ENCODE results near the gene ANK2.

DNA sequence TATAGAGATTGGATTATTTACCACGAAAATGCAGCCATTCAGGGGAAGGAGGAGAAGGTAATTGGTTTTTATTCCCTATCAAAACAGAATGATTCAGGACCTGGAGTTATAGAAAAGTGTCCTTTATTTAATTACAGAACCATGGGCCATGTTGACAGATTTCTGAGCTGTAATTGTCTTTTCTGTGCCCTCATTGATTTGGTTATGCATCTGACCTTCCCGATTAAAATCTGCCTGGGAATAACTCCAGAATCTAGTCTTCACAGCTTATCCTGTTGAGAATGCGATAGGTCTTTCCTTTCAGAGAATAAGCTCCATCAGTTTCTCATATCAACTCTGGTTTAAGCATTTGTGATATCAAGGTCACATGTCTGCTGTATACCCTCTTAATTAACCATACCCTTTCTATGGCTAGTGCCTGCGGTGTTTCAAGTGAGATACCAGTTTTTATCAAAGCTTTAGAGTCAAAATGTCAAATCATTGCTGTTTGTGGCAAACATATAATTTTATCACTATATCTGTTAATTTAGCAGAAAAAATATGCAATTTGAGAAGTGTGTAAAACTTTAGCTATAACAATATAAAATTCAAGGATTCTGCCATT is 37.2 kb upstream of the ANK2 start:
- TF ChIP-seq, protein P1, sequence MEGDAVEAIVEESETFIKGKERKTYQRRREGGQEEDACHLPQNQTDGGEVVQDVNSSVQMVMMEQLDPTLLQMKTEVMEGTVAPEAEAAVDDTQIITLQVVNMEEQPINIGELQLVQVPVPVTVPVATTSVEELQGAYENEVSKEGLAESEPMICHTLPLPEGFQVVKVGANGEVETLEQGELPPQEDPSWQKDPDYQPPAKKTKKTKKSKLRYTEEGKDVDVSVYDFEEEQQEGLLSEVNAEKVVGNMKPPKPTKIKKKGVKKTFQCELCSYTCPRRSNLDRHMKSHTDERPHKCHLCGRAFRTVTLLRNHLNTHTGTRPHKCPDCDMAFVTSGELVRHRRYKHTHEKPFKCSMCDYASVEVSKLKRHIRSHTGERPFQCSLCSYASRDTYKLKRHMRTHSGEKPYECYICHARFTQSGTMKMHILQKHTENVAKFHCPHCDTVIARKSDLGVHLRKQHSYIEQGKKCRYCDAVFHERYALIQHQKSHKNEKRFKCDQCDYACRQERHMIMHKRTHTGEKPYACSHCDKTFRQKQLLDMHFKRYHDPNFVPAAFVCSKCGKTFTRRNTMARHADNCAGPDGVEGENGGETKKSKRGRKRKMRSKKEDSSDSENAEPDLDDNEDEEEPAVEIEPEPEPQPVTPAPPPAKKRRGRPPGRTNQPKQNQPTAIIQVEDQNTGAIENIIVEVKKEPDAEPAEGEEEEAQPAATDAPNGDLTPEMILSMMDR (IDR thresholded peaks at IDR 0.05), result no peak
- TF ChIP-seq REST (IDR thresholded peaks at IDR 0.05; ENCODE audit: insufficient read depth in 1 of 2, low read depth in 2 of 2, low read length in 1 of 2), result no peak
- no peak for TF ChIP-seq POLR2AphosphoS5 (IDR thresholded peaks at IDR 0.05; ENCODE audit: low read depth, low read length)

All from Panc1 (cell line).